ENCODE measurements around the gene PCYT1A. TPM values are rescaled to one million over a fixed set of nuclear protein-coding genes. Genes with fewer than 3 reads are reported as not detected.

The PCYT1A gene
- total and polyA plus RNA-seq, 2 of the 13 experiments (the other 11 are each of a cell fraction or from before 2014, with no cell fraction given): 26.4 to 45.3 TPM

DNA sequence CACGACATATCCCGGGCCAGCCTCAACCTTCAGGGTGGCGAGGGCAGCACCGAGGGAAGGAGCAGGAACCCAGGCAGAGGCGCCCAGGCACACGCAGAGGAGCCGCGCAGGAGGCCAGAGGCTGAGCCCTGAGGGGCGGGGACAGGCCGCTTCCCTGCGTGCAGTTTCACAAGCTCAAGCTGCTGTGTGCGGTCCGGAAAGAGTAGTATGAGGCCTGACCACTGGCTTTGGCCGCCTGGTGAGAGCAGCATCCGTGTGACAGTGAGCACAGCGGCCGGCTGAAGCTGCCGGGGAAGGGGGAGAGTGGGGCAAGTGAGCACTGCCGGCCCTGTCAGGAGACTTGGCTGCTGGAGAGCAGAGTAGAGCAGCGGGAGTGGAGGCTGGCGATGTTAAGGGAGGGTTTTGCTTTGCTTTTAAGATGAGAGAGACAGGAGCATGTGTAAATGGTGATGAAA lies 85.0 kb downstream of the PCYT1A start (continued):
- TF ChIP-seq, protein P1, sequence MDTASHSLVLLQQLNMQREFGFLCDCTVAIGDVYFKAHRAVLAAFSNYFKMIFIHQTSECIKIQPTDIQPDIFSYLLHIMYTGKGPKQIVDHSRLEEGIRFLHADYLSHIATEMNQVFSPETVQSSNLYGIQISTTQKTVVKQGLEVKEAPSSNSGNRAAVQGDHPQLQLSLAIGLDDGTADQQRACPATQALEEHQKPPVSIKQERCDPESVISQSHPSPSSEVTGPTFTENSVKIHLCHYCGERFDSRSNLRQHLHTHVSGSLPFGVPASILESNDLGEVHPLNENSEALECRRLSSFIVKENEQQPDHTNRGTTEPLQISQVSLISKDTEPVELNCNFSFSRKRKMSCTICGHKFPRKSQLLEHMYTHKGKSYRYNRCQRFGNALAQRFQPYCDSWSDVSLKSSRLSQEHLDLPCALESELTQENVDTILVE (CRISPR knock-in tag; IDR thresholded peaks at IDR 0.05): no peak
- TF ChIP-seq ZNF570 (CRISPR knock-in tag; IDR thresholded peaks at IDR 0.05; ENCODE audit: borderline replicate concordance) (no peak), ATF7-NPFF (CRISPR knock-in tag; IDR thresholded peaks at IDR 0.05; ENCODE audit: low read depth) (no peak), YEATS4 (CRISPR knock-in tag; IDR thresholded peaks at IDR 0.05; ENCODE audit: borderline replicate concordance) (no peak), SRSF9 (IDR thresholded peaks at IDR 0.05; ENCODE audit: borderline replicate concordance, insufficient read depth, low read depth, low read length, poor library complexity, severe bottlenecking) (no peak), DZIP1 (CRISPR knock-in tag; IDR thresholded peaks at IDR 0.05) (no peak), PLSCR1 (CRISPR knock-in tag; IDR thresholded peaks at IDR 0.05; ENCODE audit: borderline replicate concordance) (no peak), PAF1 (CRISPR knock-in tag; IDR thresholded peaks at IDR 0.05) (no peak), HOXA9 (CRISPR knock-in tag; IDR thresholded peaks at IDR 0.05; ENCODE audit: borderline replicate concordance) (no peak)
- TF ChIP-seq, protein P2, sequence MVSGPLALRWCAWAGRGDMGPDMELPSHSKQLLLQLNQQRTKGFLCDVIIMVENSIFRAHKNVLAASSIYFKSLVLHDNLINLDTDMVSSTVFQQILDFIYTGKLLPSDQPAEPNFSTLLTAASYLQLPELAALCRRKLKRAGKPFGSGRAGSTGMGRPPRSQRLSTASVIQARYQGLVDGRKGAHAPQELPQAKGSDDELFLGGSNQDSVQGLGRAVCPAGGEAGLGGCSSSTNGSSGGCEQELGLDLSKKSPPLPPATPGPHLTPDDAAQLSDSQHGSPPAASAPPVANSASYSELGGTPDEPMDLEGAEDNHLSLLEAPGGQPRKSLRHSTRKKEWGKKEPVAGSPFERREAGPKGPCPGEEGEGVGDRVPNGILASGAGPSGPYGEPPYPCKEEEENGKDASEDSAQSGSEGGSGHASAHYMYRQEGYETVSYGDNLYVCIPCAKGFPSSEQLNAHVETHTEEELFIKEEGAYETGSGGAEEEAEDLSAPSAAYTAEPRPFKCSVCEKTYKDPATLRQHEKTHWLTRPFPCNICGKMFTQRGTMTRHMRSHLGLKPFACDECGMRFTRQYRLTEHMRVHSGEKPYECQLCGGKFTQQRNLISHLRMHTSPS (CRISPR knock-in tag; IDR thresholded peaks at IDR 0.05; ENCODE audit: low read depth): no peak
- TF ChIP-seq, protein P3, sequence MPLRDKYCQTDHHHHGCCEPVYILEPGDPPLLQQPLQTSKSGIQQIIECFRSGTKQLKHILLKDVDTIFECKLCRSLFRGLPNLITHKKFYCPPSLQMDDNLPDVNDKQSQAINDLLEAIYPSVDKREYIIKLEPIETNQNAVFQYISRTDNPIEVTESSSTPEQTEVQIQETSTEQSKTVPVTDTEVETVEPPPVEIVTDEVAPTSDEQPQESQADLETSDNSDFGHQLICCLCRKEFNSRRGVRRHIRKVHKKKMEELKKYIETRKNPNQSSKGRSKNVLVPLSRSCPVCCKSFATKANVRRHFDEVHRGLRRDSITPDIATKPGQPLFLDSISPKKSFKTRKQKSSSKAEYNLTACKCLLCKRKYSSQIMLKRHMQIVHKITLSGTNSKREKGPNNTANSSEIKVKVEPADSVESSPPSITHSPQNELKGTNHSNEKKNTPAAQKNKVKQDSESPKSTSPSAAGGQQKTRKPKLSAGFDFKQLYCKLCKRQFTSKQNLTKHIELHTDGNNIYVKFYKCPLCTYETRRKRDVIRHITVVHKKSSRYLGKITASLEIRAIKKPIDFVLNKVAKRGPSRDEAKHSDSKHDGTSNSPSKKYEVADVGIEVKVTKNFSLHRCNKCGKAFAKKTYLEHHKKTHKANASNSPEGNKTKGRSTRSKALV (CRISPR knock-in tag; IDR thresholded peaks at IDR 0.05): no peak
- TF ChIP-seq, protein P4, sequence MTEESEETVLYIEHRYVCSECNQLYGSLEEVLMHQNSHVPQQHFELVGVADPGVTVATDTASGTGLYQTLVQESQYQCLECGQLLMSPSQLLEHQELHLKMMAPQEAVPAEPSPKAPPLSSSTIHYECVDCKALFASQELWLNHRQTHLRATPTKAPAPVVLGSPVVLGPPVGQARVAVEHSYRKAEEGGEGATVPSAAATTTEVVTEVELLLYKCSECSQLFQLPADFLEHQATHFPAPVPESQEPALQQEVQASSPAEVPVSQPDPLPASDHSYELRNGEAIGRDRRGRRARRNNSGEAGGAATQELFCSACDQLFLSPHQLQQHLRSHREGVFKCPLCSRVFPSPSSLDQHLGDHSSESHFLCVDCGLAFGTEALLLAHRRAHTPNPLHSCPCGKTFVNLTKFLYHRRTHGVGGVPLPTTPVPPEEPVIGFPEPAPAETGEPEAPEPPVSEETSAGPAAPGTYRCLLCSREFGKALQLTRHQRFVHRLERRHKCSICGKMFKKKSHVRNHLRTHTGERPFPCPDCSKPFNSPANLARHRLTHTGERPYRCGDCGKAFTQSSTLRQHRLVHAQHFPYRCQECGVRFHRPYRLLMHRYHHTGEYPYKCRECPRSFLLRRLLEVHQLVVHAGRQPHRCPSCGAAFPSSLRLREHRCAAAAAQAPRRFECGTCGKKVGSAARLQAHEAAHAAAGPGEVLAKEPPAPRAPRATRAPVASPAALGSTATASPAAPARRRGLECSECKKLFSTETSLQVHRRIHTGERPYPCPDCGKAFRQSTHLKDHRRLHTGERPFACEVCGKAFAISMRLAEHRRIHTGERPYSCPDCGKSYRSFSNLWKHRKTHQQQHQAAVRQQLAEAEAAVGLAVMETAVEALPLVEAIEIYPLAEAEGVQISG (CRISPR knock-in tag; IDR thresholded peaks at IDR 0.05): no peak
- TF ChIP-seq, protein P5, sequence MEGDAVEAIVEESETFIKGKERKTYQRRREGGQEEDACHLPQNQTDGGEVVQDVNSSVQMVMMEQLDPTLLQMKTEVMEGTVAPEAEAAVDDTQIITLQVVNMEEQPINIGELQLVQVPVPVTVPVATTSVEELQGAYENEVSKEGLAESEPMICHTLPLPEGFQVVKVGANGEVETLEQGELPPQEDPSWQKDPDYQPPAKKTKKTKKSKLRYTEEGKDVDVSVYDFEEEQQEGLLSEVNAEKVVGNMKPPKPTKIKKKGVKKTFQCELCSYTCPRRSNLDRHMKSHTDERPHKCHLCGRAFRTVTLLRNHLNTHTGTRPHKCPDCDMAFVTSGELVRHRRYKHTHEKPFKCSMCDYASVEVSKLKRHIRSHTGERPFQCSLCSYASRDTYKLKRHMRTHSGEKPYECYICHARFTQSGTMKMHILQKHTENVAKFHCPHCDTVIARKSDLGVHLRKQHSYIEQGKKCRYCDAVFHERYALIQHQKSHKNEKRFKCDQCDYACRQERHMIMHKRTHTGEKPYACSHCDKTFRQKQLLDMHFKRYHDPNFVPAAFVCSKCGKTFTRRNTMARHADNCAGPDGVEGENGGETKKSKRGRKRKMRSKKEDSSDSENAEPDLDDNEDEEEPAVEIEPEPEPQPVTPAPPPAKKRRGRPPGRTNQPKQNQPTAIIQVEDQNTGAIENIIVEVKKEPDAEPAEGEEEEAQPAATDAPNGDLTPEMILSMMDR (CRISPR knock-in tag; IDR thresholded peaks at IDR 0.05): peak; percentile 20; the same call in 1 of the 2 replicates
